NB4 (cell line): ENCODE measurements around the gene ZIC5.

Experiments
- MYC ChIP-seq: IDR thresholded peaks from 2 replicates; pipeline ENCODE4 v1.6.1; 2011; ENCODE audit warnings: low read depth, low read length
- POLR2A ChIP-seq: IDR thresholded peaks from 2 replicates; pipeline ENCODE4 v1.6.1; 2011; ENCODE audit warnings: mild to moderate bottlenecking; ENCODE audit not compliant: insufficient read length; ENCODE audit errors: extremely low read depth
- TF ChIP-seq, protein P1 (sequence below): IDR thresholded peaks from one replicate; pipeline ENCODE4 v1.5.1; 2012; ENCODE audit warnings: low read depth, low read length
- TF ChIP-seq, protein P2 (sequence below): IDR thresholded peaks from 2 replicates; pipeline ENCODE4 v1.6.1; 2011; ENCODE audit warnings: low read depth, low read length

- TF ChIP-seq, protein P1, sequence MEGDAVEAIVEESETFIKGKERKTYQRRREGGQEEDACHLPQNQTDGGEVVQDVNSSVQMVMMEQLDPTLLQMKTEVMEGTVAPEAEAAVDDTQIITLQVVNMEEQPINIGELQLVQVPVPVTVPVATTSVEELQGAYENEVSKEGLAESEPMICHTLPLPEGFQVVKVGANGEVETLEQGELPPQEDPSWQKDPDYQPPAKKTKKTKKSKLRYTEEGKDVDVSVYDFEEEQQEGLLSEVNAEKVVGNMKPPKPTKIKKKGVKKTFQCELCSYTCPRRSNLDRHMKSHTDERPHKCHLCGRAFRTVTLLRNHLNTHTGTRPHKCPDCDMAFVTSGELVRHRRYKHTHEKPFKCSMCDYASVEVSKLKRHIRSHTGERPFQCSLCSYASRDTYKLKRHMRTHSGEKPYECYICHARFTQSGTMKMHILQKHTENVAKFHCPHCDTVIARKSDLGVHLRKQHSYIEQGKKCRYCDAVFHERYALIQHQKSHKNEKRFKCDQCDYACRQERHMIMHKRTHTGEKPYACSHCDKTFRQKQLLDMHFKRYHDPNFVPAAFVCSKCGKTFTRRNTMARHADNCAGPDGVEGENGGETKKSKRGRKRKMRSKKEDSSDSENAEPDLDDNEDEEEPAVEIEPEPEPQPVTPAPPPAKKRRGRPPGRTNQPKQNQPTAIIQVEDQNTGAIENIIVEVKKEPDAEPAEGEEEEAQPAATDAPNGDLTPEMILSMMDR = no peak
- TF ChIP-seq POLR2A (no peak), MYC (peak; percentile 83)
- TF ChIP-seq, protein P2, sequence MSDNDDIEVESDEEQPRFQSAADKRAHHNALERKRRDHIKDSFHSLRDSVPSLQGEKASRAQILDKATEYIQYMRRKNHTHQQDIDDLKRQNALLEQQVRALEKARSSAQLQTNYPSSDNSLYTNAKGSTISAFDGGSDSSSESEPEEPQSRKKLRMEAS = peak; percentile 67
Observed at GRCh38 chr13:99982036-99982730, 10.6 kb upstream of the ZIC5 start.
